CD14-positive monocyte (primary cell): ENCODE data around the gene ALPG. TPM values are rescaled to one million over a fixed set of nuclear protein-coding genes. Genes with fewer than 3 reads are reported as not detected.

Experiments
- DNase-seq, 3 donors: peaks; one replicate each; pipeline ENCODE4 v3.0.0-alpha.2; 2011 to 2022
- H2AFZ ChIP-seq: 2 replicates; pipeline ENCODE4 v1.6.0; 2012; ENCODE audit warnings: mild to moderate bottlenecking, low read depth, low read length, inconsistent platforms; ENCODE audit not compliant: insufficient read depth, poor library complexity, severe bottlenecking
- H3K27ac ChIP-seq, 2 donors: 1 replicate in 1 of 2; 2 replicates in 1 of 2; pipeline ENCODE4 v1.5.1; 2012 to 2013; ENCODE audit warnings: low read length in 2 of 2, control low read depth in 1 of 2, inconsistent platforms in 1 of 2, low read depth in 1 of 2, mild to moderate bottlenecking in 1 of 2
- H3K27me3 ChIP-seq, 2 donors: one replicate each; pipeline versions ENCODE4 v1.6.0 to v1.6.1; 2011 to 2013; ENCODE audit warnings: low read length in 2 of 2; ENCODE audit not compliant: control insufficient read depth in 2 of 2, insufficient read depth in 2 of 2
- H3K36me3 ChIP-seq, 2 donors: replicated peaks in 1 of 2; 1 replicate in 1 of 2; 2 replicates in 1 of 2; pipeline versions ENCODE4 v1.5.1 to v1.6.1; 2012 to 2013; ENCODE audit warnings: low read length in 2 of 2, control low read depth in 1 of 2, inconsistent platforms in 1 of 2, mild to moderate bottlenecking in 1 of 2; ENCODE audit not compliant: insufficient read depth in 2 of 2, control insufficient read depth in 1 of 2
- H3K4me1 ChIP-seq, 2 donors: 1 replicate in 1 of 2; 2 replicates in 1 of 2; pipeline versions ENCODE4 v1.5.1 to v1.6.1; 2012 to 2013; ENCODE audit warnings: low read length in 2 of 2, control low read depth in 1 of 2, inconsistent platforms in 1 of 2, mild to moderate bottlenecking in 1 of 2, moderate library complexity in 1 of 2; ENCODE audit not compliant: insufficient read depth in 2 of 2, control insufficient read depth in 1 of 2
- H3K4me2 ChIP-seq: replicated peaks from 2 replicates; pipeline ENCODE3; 2012; ENCODE audit warnings: low read length, moderate library complexity, mild to moderate bottlenecking; ENCODE audit not compliant: poor library complexity, severe bottlenecking; ENCODE audit errors: extremely low read depth
- H3K4me3 ChIP-seq, 3 experiments: fragments of 200-600 bp in 1 of 3; sonication (generic) in 1 of 3; replicated peaks in 1 of 3; 1 replicate in 2 of 3; 2 replicates in 1 of 3; pipeline ENCODE4 v1.5.1; 2011 to 2013; ENCODE audit warnings: low read length in 3 of 3, mild to moderate bottlenecking in 3 of 3, control low read depth in 2 of 3, low read depth in 2 of 3, inconsistent platforms in 1 of 3, moderate library complexity in 1 of 3
- H3K79me2 ChIP-seq: 2 replicates; pipeline ENCODE4 v1.6.0; 2012; ENCODE audit warnings: mild to moderate bottlenecking, control low read depth, inconsistent platforms, low read length, moderate library complexity; ENCODE audit not compliant: insufficient read depth
- H3K9ac ChIP-seq: 2 replicates; pipeline ENCODE4 v1.6.0; 2017; ENCODE audit warnings: low read length, mild to moderate bottlenecking; ENCODE audit not compliant: insufficient read depth, poor library complexity, severe bottlenecking
- H3K9me3 ChIP-seq, 2 donors: replicated peaks in 1 of 2; 1 replicate in 1 of 2; 2 replicates in 1 of 2; pipeline versions ENCODE4 v1.5.1 to v1.6.1; 2012 to 2013; ENCODE audit warnings: low read length in 2 of 2, control low read depth in 1 of 2; ENCODE audit not compliant: control insufficient read depth in 1 of 2, insufficient read depth in 1 of 2
- H4K20me1 ChIP-seq: 2 replicates; pipeline ENCODE4 v1.6.0; 2012; ENCODE audit warnings: mild to moderate bottlenecking, low read length, control low read depth, moderate library complexity; ENCODE audit not compliant: insufficient read depth
- H3K27ac Mint-ChIP-seq, 7 donors: one replicate each; pipeline ENCODE4 v1.8.0; 2020; ENCODE audit warnings: mild to moderate bottlenecking in 7 of 7, mixed read lengths in 7 of 7, moderate library complexity in 6 of 7, inconsistent platforms in 2 of 7
- H3K27me3 Mint-ChIP-seq, 3 donors: one replicate each; pipeline ENCODE4 v1.8.0; 2021 to 2022; ENCODE audit warnings: low read depth in 3 of 3, mild to moderate bottlenecking in 3 of 3, mixed read lengths in 3 of 3, moderate library complexity in 3 of 3, inconsistent platforms in 1 of 3
- H3K36me3 Mint-ChIP-seq, 2 donors: one replicate each; pipeline ENCODE4 v1.8.0; 2020; ENCODE audit warnings: mixed read lengths in 2 of 2, inconsistent platforms in 1 of 2, mild to moderate bottlenecking in 1 of 2
- H3K4me1 Mint-ChIP-seq: one replicate; pipeline ENCODE4 v1.8.0; 2020; ENCODE audit warnings: mild to moderate bottlenecking, mixed read lengths
- H3K4me3 Mint-ChIP-seq, 2 donors: one replicate each; pipeline ENCODE4 v1.8.0; 2020; ENCODE audit warnings: mild to moderate bottlenecking in 2 of 2, mixed read lengths in 2 of 2, moderate library complexity in 1 of 2
- H3K9me3 Mint-ChIP-seq, 7 donors: one replicate each; pipeline ENCODE4 v1.8.0; 2020 to 2022; ENCODE audit warnings: mixed read lengths in 7 of 7, mild to moderate bottlenecking in 6 of 7, moderate library complexity in 6 of 7, inconsistent platforms in 2 of 7
- WGBS: methylation state at CpG from one replicate; pipeline ENCODE4 v1.1.5; 2013; ENCODE audit warnings: missing lambda C conversion rate; ENCODE audit not compliant: insufficient coverage; 5-methylcytosine and 5-hydroxymethylcytosine counted together
- intact Hi-C, 2 donors: fragments of 100-400 bp; cut with micrococcal nuclease; formaldehyde crosslinking; loops; one replicate each; pipeline versions ENCODE4 v1.15.0 to v1.15.1; 2023
- polyA plus RNA-seq, 3 donors: library from polyadenylated mRNA; depleted of rRNA in 1 of 3; unstranded in 2 of 3; stranded (reverse) in 1 of 3; fragments of 300-500 nt in 2 of 3; fragments of >200 nt in 1 of 3; fragmentation: Illumina TruSeq in 2 of 3; gene quantifications; 1 replicate in 2 of 3; 2 replicates in 1 of 3; pipeline ENCODE4 v1.2.3, GENCODE V29; 2012 to 2021
- TF ChIP-seq, protein P1 (sequence below): fragments of 200-600 bp; IDR thresholded peaks from one replicate; pipeline ENCODE4 v1.8.0; 2022; ENCODE audit warnings: antibody characterized with exemption, mild to moderate bottlenecking

Gene ALPG
- polyA plus RNA-seq, 3 donors, result not detected

DNA sequence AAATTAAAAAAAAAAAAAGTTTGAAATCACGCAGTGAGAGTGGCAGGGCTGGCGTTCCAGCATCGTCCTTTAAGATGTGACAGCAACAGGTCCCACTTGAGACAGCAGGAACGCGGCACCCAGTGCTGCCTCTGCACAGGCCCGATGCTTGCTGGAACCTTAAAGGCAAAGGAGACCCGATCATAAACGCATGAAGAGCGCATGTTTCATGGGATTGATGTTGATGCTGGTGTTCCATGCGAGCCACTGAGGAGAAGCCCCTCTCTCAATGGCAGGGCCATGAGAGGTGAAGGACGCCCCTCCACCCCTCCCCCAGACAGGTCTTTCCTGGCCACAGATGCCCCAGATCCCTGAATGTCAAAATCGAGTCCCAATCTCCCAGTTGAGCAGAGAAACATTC is 31.4 kb downstream of the ALPG start:
- Histone ChIP-seq H3K27ac (no peak overlapping the region), H3K9ac (no peak overlapping the region), H2AFZ (no peak overlapping the region), H3K9me3 (no peaks in the 10 kb centered on the region), H3K4me2 (no peak overlapping the region), H3K4me3 (no peak overlapping the region), H3K27me3 (no peaks in the 10 kb centered on the region), H3K4me1 (no peaks in the 10 kb centered on the region), H3K79me2 (no peaks in the 10 kb centered on the region), H3K36me3 (no peaks in the 10 kb centered on the region), H4K20me1 (no peaks in the 10 kb centered on the region)
- Mint-ChIP-seq H3K4me3 (no peak overlapping the region), H3K4me1 (peaks cover 3% of the 10 kb centered on the region), H3K9me3 (no peaks in the 10 kb centered on the region), H3K27ac (peak overlapping the region in 2 of 7 donors; percentile 13 to 23), H3K36me3 (no peaks in the 10 kb centered on the region), H3K27me3 (peaks cover 0 to 16% (median 13%) of the 10 kb centered on the region in 3 donors)
- intact Hi-C loops, result loop anchor here in 1 of 2 donors (5.0 kb wide), 1 partner anchor 526 kb away; no protein-coding TSS in a partner anchor
- DNase-seq, result no peak
- TF ChIP-seq, protein P1, sequence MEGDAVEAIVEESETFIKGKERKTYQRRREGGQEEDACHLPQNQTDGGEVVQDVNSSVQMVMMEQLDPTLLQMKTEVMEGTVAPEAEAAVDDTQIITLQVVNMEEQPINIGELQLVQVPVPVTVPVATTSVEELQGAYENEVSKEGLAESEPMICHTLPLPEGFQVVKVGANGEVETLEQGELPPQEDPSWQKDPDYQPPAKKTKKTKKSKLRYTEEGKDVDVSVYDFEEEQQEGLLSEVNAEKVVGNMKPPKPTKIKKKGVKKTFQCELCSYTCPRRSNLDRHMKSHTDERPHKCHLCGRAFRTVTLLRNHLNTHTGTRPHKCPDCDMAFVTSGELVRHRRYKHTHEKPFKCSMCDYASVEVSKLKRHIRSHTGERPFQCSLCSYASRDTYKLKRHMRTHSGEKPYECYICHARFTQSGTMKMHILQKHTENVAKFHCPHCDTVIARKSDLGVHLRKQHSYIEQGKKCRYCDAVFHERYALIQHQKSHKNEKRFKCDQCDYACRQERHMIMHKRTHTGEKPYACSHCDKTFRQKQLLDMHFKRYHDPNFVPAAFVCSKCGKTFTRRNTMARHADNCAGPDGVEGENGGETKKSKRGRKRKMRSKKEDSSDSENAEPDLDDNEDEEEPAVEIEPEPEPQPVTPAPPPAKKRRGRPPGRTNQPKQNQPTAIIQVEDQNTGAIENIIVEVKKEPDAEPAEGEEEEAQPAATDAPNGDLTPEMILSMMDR, result no peak
- 89% methylated on average over 8 of the region's 12 CpGs for WGBS

DNA sequence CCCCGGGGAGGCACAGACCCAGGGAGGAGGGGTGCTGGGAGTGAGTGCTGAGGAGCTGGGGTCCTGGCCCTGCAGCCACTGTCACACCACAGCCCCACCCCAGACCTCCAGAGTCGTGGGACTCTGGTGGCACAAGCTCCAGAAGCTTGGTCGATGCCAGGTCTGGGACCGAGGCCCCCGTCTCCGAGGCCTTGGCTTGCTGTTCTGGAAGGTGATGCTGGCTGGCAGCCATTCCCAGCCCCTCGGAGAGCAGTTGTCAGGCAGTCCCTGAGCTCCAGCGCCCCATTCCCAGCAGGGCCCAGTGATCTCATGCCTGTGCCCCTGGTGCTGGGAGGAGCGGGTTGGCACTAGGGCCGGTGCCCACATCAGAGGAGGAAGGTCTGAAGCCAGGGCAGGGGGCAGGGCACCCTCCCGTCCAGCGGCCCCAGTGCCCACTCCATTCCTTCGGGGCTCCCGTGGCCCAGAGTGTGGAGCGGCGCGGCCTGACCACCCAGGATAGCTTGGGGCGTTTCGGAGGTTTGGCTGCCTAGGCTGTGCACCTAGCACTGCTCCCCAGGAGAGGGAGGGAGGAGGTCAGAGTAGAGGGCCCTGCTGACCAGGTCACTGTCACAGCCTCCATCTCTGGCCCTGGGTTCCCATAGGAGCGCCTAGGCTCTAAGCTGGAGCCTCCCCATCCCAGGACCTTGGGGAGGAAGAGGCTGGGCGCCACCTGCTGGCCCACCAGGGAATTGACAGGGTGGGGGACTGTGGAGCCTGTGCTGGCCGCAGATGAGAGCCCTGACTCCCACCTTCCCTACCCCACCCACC is 32.5 kb downstream of the ALPG start:
- intact Hi-C loops, result loop anchor here in 1 of 2 donors (5.0 kb wide), 1 partner anchor 527 kb away; no protein-coding TSS in a partner anchor

More for the DNA sequence above, 32.5 kb downstream of the ALPG start:
- Histone ChIP-seq H3K9me3 (no peaks in the 10 kb centered on the region), H3K4me2 (no peak overlapping the region), H3K9ac (no peak overlapping the region), H3K4me3 (no peak overlapping the region), H3K36me3 (no peaks in the 10 kb centered on the region), H3K27ac (no peak overlapping the region), H4K20me1 (no peaks in the 10 kb centered on the region), H3K4me1 (no peaks in the 10 kb centered on the region), H3K79me2 (no peaks in the 10 kb centered on the region), H2AFZ (no peak overlapping the region), H3K27me3 (no peaks in the 10 kb centered on the region)
- WGBS, result 84% methylated on average over 19 of the region's 22 CpGs
- TF ChIP-seq, protein P1, result peak; percentile 80
- H3K27ac Mint-ChIP-seq, result no peak overlapping the region
- H3K4me1 Mint-ChIP-seq, result peaks cover 3% of the 10 kb centered on the region
- peaks cover 0 to 14% (median 13%) of the 10 kb centered on the region in 3 donors for H3K27me3 Mint-ChIP-seq
- peak in 1 of 3 donors; percentile 13 for DNase-seq
- no peaks in the 10 kb centered on the region for H3K36me3 Mint-ChIP-seq
- H3K4me3 Mint-ChIP-seq, result no peak overlapping the region
- H3K9me3 Mint-ChIP-seq, result no peaks in the 10 kb centered on the region
